NCI-H2107 treated with DMSO at 0.1 percent for 48 hours (cell line): Measurements from ENCODE around the gene FAM227A.
"Not testable (repeated sequence)": the region's sequence is repeated elsewhere in the genome, so short reads cannot be mapped to it uniquely, and the experiment has no call there.

Experiments used
- DNase-seq: peaks from one replicate; lab custom pipeline; 2025; ENCODE audit not compliant: unreplicated experiment; lab: John Stamatoyannopoulos, UW

Gene FAM227A

DNA sequence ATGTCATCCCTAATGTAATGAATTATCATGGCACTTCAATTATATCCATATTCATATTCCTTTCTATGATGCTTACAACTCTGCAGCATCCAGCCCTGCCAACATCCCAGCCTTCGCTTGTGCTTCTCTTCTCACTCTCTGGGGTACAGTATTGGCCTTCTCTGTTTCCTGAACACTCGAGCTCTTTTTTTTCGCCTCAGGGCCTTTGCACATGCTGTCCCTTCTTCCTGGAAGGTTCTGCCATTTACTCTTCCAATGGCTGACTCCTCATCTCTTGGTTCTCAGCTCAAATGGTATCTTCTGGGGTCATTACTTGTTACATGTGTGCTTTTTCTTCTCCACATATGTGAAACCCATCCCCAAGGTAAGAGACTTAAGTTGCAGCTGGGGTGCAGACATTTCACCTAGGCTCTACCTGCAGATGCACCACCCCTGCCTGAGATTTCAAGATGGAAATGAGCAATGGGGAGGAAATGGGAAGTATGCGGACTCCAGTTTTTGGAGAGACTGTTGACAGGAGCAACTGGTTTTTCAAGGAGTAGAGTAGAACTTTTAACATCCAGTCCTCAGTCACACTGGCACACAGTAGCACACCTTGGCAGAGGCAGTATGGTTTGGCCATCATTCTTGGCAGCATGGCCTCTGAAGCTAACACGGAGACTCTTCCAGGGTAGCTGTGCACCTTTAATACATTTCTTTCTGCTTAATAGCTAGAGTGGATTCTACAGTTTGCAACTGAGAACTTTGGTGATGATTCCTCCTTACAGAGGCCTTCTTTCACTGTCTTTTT, 43.8 kb downstream of the FAM227A start:
- DNase-seq: no peak

DNA sequence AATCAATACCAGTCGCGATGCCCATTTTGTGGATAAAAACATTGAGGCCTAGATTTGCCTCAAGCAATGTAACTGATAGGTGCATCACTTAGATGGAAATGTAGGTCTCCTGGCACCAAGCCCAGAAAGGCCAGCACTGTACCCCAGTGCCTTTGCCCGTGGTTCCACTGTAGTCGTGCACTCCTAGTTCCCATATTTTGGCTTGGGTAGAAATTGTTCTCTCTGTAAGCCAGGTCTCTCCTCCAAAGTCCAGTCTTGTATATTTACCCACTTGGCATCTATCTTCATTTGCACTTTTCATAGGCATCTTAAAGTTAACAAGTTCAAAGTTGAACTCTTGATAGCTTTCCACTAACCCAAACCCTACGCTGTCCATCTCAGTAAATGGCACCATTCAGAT, 44.6 kb downstream of the FAM227A start:
- no peak for DNase-seq

DNA sequence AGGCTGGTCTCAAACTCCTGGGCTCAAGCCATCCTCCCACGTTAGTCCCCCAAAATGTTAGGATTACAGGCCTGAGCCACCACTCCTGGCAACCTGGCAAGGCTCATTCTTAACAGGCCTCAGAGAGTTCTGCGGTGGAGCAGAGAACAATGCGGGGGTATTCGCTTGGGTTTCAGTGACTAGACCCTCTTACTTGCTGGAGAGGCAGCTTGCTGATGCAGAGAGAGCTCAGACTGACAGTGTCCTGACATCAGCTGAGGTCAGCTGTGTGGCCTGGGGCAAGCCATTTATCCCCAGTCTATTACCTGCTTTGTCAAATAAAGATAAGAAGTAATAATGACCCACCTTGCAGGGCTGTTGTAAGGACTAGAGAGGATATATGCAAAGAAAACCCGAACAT, 46.0 kb downstream of the FAM227A start:
- DNase-seq: no peak

- no peak for DNase-seq
Measured at GRCh38 chr22:38608992-38609750, 47.0 kb downstream of the FAM227A start.

- DNase-seq: no peak
Measured at GRCh38 chr22:38607680-38608079, 48.5 kb downstream of the FAM227A start.

- DNase-seq: no peak
Measured at GRCh38 chr22:38602166-38602565, 54.0 kb downstream of the FAM227A start.

DNA sequence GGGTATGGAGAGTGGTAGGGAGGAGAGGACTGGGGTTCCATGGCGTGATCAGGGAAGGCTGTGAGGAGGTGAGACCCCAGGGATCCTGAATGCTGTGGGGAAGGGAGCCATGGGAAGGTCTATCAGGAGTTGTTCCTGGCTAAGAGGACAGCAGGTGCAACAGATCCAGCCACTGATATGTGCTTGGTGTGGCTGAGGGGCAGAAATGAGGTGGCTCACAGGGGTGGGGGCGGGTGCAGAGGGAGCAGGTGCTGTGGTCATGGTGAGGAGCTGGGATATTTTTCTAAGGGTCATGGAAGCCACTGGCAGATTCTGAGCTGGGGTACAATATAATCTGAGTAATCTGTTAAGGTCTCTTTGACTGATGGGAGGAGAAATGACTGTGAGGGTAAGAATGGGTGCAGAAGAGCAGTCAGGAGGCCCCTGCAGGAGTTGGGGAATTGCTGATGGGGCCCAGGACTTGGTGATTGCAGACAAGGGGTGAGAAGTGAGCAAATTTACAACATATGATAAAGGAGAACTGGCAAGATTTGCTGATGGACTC, 54.9 kb downstream of the FAM227A start:
- no peak for DNase-seq

DNA sequence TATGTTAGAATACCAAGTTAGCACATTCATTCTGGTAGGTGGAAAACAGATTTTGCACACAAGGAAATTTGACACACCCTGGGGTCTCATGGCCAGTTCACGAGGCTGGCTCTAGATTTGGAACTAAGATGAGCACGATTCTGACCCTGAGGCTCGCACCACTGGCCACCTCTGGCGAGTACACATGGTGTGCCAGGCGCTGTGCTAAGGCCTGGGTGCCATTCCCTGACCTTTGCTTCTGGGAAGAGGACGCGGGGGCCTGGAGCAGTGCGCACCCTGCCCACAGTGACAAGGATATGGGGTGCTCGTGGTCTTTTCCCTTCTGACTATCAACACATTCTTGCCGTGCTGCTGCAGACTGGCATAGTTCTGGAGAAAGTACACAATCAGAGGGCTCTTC, 56.7 kb downstream of the FAM227A start:
- DNase-seq: no peak

- DNase-seq: not testable (repeated sequence)
Measured at GRCh38 chr22:38582923-38583322, 73.3 kb downstream of the FAM227A start.

- DNase-seq: no peak
Measured at GRCh38 chr22:38578505-38578904, 77.7 kb downstream of the FAM227A start.

GRCh38 chr22:38572065-38572464, 84.1 kb downstream of the FAM227A start:
- DNase-seq: no peak

DNA sequence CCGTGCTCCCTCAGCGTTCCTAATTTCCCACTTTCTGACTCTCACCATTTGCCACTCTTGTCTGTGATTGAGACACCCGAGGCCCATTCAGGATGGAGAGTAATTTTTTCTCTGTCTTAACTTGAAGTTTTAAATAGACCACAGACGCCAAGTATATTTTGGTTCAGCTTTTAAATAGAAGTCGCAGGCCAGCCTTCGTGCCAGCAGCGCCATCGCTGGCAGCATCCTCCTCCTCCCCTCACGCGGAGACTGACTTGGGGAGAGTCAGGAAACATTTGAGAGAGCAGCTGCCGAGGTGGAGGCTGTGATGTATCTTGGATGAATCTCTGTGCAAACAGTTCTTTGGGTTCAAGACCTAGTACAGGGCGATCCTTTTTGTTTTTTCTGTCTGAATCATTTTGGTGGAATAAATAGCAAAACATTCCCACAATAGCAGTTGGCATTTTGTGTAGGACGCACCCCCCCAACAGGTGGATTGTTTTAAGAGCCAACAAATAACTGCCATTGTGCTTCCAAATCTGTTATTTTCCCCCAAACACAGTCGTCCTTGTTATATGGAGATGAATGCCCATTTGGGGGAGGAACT, 85.3 kb downstream of the FAM227A start:
- DNase-seq: no peak

DNA sequence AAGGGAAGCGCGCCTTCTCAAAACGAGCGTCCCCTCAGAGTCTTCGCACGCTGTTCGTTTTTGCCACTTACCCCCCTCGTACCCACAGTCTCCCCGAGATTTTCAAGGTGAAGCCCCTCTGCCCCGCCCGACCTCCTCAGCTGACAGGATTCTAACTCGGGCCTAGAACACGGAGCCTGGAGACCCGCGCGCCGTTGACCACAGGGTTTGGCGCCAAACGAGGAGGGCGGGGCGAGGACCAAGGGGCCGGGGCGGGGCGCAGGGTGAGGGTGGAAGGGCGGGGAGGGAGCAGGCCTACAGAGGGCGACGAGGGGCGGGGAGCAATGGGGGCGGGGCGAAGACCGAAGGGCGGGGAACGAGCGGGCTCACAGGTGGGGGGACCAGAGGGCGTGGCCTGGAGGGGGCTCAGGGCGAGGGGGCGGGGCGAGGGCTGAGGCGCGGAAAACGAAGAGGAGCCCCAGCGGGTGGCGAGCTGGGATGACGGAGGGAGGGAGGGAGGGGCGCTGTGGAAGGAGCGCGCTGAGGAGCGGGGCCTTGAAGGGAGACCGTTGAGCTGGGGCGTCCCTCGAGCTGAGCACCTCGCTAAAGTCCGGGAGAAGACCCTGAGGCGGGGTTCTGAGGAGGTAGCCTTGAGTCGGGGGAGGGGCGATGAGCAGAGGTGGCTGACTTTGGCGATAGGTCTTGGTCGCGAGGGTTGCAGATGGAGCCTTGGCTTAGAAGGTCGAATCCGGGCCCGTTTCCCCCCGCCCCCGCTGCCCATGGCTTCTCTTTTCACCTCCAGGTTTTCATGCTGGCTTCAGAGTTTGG, 86.0 kb downstream of the FAM227A start, which contains the start of gene DMC1:
DMC1 (minus strand) TSS at position 212 of the 807 bp plus-strand sequence. CDS start 1,927 bp downstream, outside the sequence.
- peak; percentile 49 for DNase-seq

GRCh38 chr22:38569181-38569971, 86.8 kb downstream of the FAM227A start:
- DNase-seq: no peak

GRCh38 chr22:38567531-38568285, 88.5 kb downstream of the FAM227A start:
- DNase-seq: no peak

DNA sequence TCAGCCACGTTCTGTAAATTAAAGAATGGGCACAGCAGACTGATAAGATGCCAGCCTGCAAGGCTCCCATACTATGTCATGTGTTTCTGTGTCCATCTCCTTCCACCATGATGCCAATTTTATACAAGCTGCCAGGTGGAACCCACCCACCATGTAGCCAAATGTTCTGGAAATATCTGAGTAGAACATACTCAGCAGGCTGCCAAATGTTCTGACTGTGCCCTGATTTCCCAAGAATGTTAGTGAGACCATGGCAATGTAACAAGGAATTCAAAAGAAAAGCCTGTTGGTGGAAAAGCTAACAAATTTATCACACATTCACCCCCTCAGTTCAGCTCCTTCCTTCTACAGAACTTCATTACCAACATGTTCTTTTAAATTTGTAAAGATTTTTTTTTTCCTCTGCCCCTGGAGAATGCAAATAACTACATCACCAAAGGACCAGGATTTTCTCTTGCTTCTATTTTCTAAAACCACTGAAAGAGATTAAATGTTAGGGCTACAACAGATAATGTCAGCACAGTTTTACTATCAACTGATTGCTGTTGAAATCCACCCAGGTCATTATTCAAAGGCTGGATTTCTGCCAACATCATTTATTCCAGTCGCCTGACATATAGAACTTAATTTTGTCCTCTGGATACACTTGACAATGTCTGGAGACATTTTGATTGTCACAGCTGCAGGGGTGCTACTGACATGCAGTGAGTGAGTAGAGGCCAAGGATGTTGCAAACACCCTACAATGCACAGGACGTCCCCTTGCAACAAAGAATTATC, 89.3 kb downstream of the FAM227A start:
- DNase-seq: no peak

- DNase-seq: no peak
Measured at GRCh38 chr22:38565441-38565840, 90.8 kb downstream of the FAM227A start.

DNA sequence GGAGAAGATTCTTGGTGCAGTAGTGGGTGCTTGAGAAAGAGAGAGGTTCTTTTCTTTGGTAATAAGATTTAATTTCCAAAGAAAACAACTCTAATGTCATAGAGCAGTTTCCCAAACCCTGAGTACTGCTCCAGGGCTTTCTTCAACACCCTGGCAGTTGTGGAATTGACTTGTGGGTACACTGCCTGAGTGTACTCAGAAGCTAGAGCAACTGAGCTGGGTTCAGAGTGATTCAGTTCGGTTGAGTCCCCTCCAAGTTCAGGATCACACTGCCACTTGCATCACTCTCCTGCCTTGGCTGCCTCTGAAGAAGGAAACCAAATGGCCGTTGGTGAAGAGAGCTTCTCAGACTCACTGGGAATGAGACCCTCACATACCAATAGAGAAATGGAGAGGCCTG, 91.5 kb downstream of the FAM227A start:
- DNase-seq: no peak
